ENCODE measurements around the gene ZFPM1. TPM values are rescaled to one million over a fixed set of nuclear protein-coding genes. Genes with fewer than 3 reads are reported as not detected.

ZFPM1 gene
- total RNA-seq, 1 donor from 2014 or later: 35.0 TPM

- intact Hi-C loops (cut with micrococcal nuclease): no loop called here
- TF ChIP-seq CTCF (IDR thresholded peaks at IDR 0.05): no peak
- Mint-ChIP-seq H3K27ac (no peak overlapping the region), H3K9me3 (peaks cover 5% of the 10 kb centered on the region), H3K4me1 (peaks cover 10% of the 10 kb centered on the region), H3K27me3 (peaks cover 9% of the 10 kb centered on the region), H3K36me3 (ENCODE audit: low read depth) (no peaks in the 10 kb centered on the region), H3K4me3 (no peak overlapping the region)
- DNase-seq: no peak
- ChIA-PET POLR2A (no interaction called here), CTCF (interaction anchor here (1.0 kb wide), 1 partner anchor 15 kb away, joined by 3 read pairs; no protein-coding TSS in a partner anchor)
- no peak for ATAC-seq (ENCODE audit: low read depth)
Observed at GRCh38 chr16:88545781-88546180, 92.7 kb downstream of the ZFPM1 start.

GRCh38 chr16:88548131-88548874, 95.2 kb downstream of the ZFPM1 start:
- TF ChIP-seq CTCF (IDR thresholded peaks at IDR 0.05): no peak
- intact Hi-C loops (cut with micrococcal nuclease): no loop called here
- ChIA-PET CTCF (no interaction called here), POLR2A (no interaction called here)
- Mint-ChIP-seq H3K4me1 (peaks cover 10% of the 10 kb centered on the region), H3K36me3 (ENCODE audit: low read depth) (no peaks in the 10 kb centered on the region), H3K9me3 (peaks cover 4% of the 10 kb centered on the region), H3K27me3 (peaks cover 4% of the 10 kb centered on the region), H3K27ac (no peak overlapping the region), H3K4me3 (no peak overlapping the region)
- no peak for DNase-seq
- no peak for ATAC-seq (ENCODE audit: low read depth)

- Mint-ChIP-seq H3K27ac (no peak overlapping the region), H3K36me3 (ENCODE audit: low read depth) (no peaks in the 10 kb centered on the region), H3K4me1 (peaks cover 10% of the 10 kb centered on the region), H3K4me3 (no peak overlapping the region), H3K27me3 (peaks cover 4% of the 10 kb centered on the region), H3K9me3 (no peaks in the 10 kb centered on the region)
- TF ChIP-seq CTCF (IDR thresholded peaks at IDR 0.05): no peak
- DNase-seq (no peak), ATAC-seq (ENCODE audit: low read depth) (no peak)
- intact Hi-C loops (cut with micrococcal nuclease): no loop called here
- ChIA-PET POLR2A (no interaction called here), CTCF (interaction anchor here (0.9 kb wide), 1 partner anchor 12 kb away, joined by 3 read pairs; no protein-coding TSS in a partner anchor)
Observed at GRCh38 chr16:88548985-88549384, 95.9 kb downstream of the ZFPM1 start.

GRCh38 chr16:88549671-88550245, 96.7 kb downstream of the ZFPM1 start:
- CTCF ChIA-PET: interaction anchor here (0.9 kb wide), 1 partner anchor 11 kb away, joined by 3 read pairs; no protein-coding TSS in a partner anchor
- intact Hi-C loops (cut with micrococcal nuclease): no loop called here
- H3K36me3 Mint-ChIP-seq (ENCODE audit: low read depth): no peaks in the 10 kb centered on the region
- no peak overlapping the region for H3K27ac Mint-ChIP-seq
- H3K4me3 Mint-ChIP-seq: no peak overlapping the region
- ATAC-seq (ENCODE audit: low read depth) (no peak), DNase-seq (no peak)
- peaks cover 7% of the 10 kb centered on the region for H3K27me3 Mint-ChIP-seq
- no peaks in the 10 kb centered on the region for H3K9me3 Mint-ChIP-seq
- POLR2A ChIA-PET: interaction anchor here (0.5 kb wide), 1 partner anchor 84 kb away, joined by 10 read pairs; no protein-coding TSS in a partner anchor
- TF ChIP-seq CTCF (IDR thresholded peaks at IDR 0.05): no peak
- peaks cover 10% of the 10 kb centered on the region for H3K4me1 Mint-ChIP-seq

GRCh38 chr16:88550246-88550661, 97.2 kb downstream of the ZFPM1 start:
- no peak overlapping the region for H3K27ac Mint-ChIP-seq
- peaks cover 7% of the 10 kb centered on the region for H3K27me3 Mint-ChIP-seq
- H3K9me3 Mint-ChIP-seq: no peaks in the 10 kb centered on the region
- TF ChIP-seq CTCF (IDR thresholded peaks at IDR 0.05): no peak
- intact Hi-C loops (cut with micrococcal nuclease): no loop called here
- CTCF ChIA-PET: no interaction called here
- POLR2A ChIA-PET: interaction anchor here (0.5 kb wide), 1 partner anchor 83 kb away, joined by 10 read pairs; no protein-coding TSS in a partner anchor
- H3K36me3 Mint-ChIP-seq (ENCODE audit: low read depth): no peaks in the 10 kb centered on the region
- H3K4me3 Mint-ChIP-seq: no peak overlapping the region
- ATAC-seq (ENCODE audit: low read depth) (no peak), DNase-seq (no peak)
- H3K4me1 Mint-ChIP-seq: peaks cover 10% of the 10 kb centered on the region
